HEK293 (cell line): ENCODE data around the gene KCTD1.

Experiments
- CTCF ChIA-PET: fragments of 350-600 bp; formaldehyde crosslinking; extraction: SDS; loops from one replicate; lab custom pipeline; 2021; ENCODE audit warnings: antibody characterized with exemption; lab: Yijun Ruan, JAX
- POLR2A ChIA-PET: fragments of 300-600 bp; formaldehyde crosslinking; extraction: SDS; loops from one replicate; lab custom pipeline; 2020; ENCODE audit warnings: antibody characterized with exemption, inconsistent platforms; lab: Yijun Ruan, JAX
- H3K27ac ChIP-seq: fragments of 200-500 bp; sonication (Bioruptor generic); 2 replicates; pipeline ENCODE4 v1.5.1; 2014; ENCODE audit warnings: low read depth, low read length, control low read depth, inconsistent platforms; ENCODE audit errors: extremely low read depth
- H3K36me3 ChIP-seq, 2 experiments: fragments of 200-500 bp in 1 of 2; sonication (Bioruptor generic) in 1 of 2; 1 replicate in 1 of 2; 2 replicates in 1 of 2; pipeline ENCODE4 v1.5.1; 2014 to 2017; ENCODE audit warnings: inconsistent platforms in 2 of 2, low read length in 2 of 2; ENCODE audit not compliant: control insufficient read depth in 2 of 2, insufficient read depth in 1 of 2
- H3K4me1 ChIP-seq: fragments of 200-500 bp; sonication (Bioruptor generic); 2 replicates; pipeline ENCODE4 v1.5.1; 2014; ENCODE audit warnings: mild to moderate bottlenecking, low read length, inconsistent platforms; ENCODE audit not compliant: control insufficient read depth, insufficient read depth
- H3K4me3 ChIP-seq: 2 replicates; pipeline ENCODE4 v1.5.1; 2011; ENCODE audit warnings: low read depth, mild to moderate bottlenecking, control low read depth, low read length, moderate library complexity
- H3K9me3 ChIP-seq: fragments of 200-500 bp; sonication (Bioruptor generic); 2 replicates; pipeline ENCODE4 v1.5.1; 2014; ENCODE audit warnings: low read depth, low read length, inconsistent platforms; ENCODE audit not compliant: control insufficient read depth, insufficient read depth
- AEBP2 ChIP-seq: fragments of 450-650 bp; formaldehyde crosslinking; IDR thresholded peaks from 2 replicates; pipeline ENCODE4 v1.5.1; 2016; ENCODE audit warnings: missing biosample characterization, missing genetic modification characterization, borderline replicate concordance
- ATF2 ChIP-seq: fragments of 450-650 bp; formaldehyde crosslinking; IDR thresholded peaks from 2 replicates; pipeline ENCODE4 v1.5.1; 2016; ENCODE audit warnings: missing biosample characterization, missing genetic modification characterization, low read depth
- ELK4 ChIP-seq: IDR thresholded peaks from 2 replicates; pipeline ENCODE4 v1.6.1; 2011; ENCODE audit warnings: mild to moderate bottlenecking, low read depth, low read length, borderline replicate concordance
- GLIS2 ChIP-seq: fragments of 450-650 bp; formaldehyde crosslinking; IDR thresholded peaks from 2 replicates; pipeline ENCODE4 v1.5.1; 2016; ENCODE audit warnings: missing biosample characterization, missing genetic modification characterization
- KLF8 ChIP-seq: fragments of 450-650 bp; formaldehyde crosslinking; IDR thresholded peaks from 2 replicates; pipeline ENCODE4 v1.5.1; 2016; ENCODE audit warnings: missing biosample characterization, missing genetic modification characterization
- MZF1 ChIP-seq: fragments of 450-650 bp; formaldehyde crosslinking; IDR thresholded peaks from 2 replicates; pipeline ENCODE4 v1.5.1; 2017; ENCODE audit warnings: missing biosample characterization, missing genetic modification characterization, borderline replicate concordance
- SETDB1 ChIP-seq: IDR thresholded peaks from one replicate; pipeline ENCODE4 v1.6.1; 2017; ENCODE audit warnings: mild to moderate bottlenecking, low read length, moderate library complexity, mixed read lengths; ENCODE audit not compliant: insufficient read length
- SP2 ChIP-seq: fragments of 450-650 bp; formaldehyde crosslinking; IDR thresholded peaks from 2 replicates; pipeline ENCODE4 v1.5.1; 2016; ENCODE audit warnings: missing biosample characterization, missing genetic modification characterization
- TCF7L2 ChIP-seq: IDR thresholded peaks from 2 replicates; pipeline ENCODE4 v1.6.1; 2011; ENCODE audit warnings: low read depth, mild to moderate bottlenecking, inconsistent platforms, low read length, moderate library complexity, borderline replicate concordance
- ZBTB10 ChIP-seq: fragments of 450-650 bp; formaldehyde crosslinking; IDR thresholded peaks from 2 replicates; pipeline ENCODE4 v1.5.1; 2016; ENCODE audit warnings: missing biosample characterization, missing genetic modification characterization
- ZBTB17 ChIP-seq: fragments of 450-650 bp; formaldehyde crosslinking; IDR thresholded peaks from 2 replicates; pipeline ENCODE4 v1.5.1; 2016; ENCODE audit warnings: missing biosample characterization, missing genetic modification characterization
- ZBTB49 ChIP-seq: fragments of 450-650 bp; formaldehyde crosslinking; IDR thresholded peaks from 2 replicates; pipeline ENCODE4 v1.5.1; 2016; ENCODE audit warnings: missing biosample characterization, missing genetic modification characterization, low read depth
- ZIC2 ChIP-seq: fragments of 450-650 bp; formaldehyde crosslinking; IDR thresholded peaks from 2 replicates; pipeline ENCODE4 v1.5.1; 2016; ENCODE audit warnings: missing biosample characterization, missing genetic modification characterization
- ZNF202 ChIP-seq: fragments of 450-650 bp; formaldehyde crosslinking; IDR thresholded peaks from 2 replicates; pipeline ENCODE4 v1.5.1; 2016; ENCODE audit warnings: missing biosample characterization, missing genetic modification characterization, borderline replicate concordance
- ZNF24 ChIP-seq: fragments of 450-650 bp; formaldehyde crosslinking; IDR thresholded peaks from 2 replicates; pipeline ENCODE4 v1.5.1; 2016; ENCODE audit warnings: missing biosample characterization, missing genetic modification characterization
- ZNF398 ChIP-seq: fragments of 450-650 bp; formaldehyde crosslinking; IDR thresholded peaks from 2 replicates; pipeline ENCODE4 v1.5.1; 2017; ENCODE audit warnings: missing biosample characterization, missing genetic modification characterization
- ZNF629 ChIP-seq: fragments of 450-650 bp; formaldehyde crosslinking; IDR thresholded peaks from 2 replicates; pipeline ENCODE4 v1.5.1; 2017; ENCODE audit warnings: missing biosample characterization, missing genetic modification characterization
- ZNF658 ChIP-seq: fragments of 450-650 bp; formaldehyde crosslinking; IDR thresholded peaks from 2 replicates; pipeline ENCODE4; 2016; ENCODE audit warnings: missing biosample characterization, missing genetic modification characterization
- ZSCAN18 ChIP-seq: fragments of 450-650 bp; formaldehyde crosslinking; IDR thresholded peaks from 2 replicates; pipeline ENCODE4 v1.5.1; 2016; ENCODE audit warnings: missing biosample characterization, missing genetic modification characterization
- ZSCAN23 ChIP-seq: fragments of 450-650 bp; formaldehyde crosslinking; IDR thresholded peaks from 2 replicates; pipeline ENCODE4 v1.5.1; 2016; ENCODE audit warnings: missing biosample characterization, missing genetic modification characterization

Gene KCTD1

GRCh38 chr18:26556573-26556972, 8.2 kb upstream of the KCTD1 start:
- Histone ChIP-seq H3K4me1 (no peaks in the 10 kb centered on the region), H3K4me3 (no peak overlapping the region), H3K36me3 (no peaks in the 10 kb centered on the region), H3K27ac (no peak overlapping the region), H3K9me3 (no peaks in the 10 kb centered on the region)
- TF ChIP-seq MZF1 (tag by site-specific recombination): no peak
- TF ChIP-seq ATF2: no peak
- no peak for TF ChIP-seq ZIC2
- TF ChIP-seq ZBTB10 (tag by site-specific recombination): no peak
- ChIA-PET POLR2A (no interaction called here), CTCF (interaction anchor here (1.0 to 1.3 kb wide), 3 partner anchors 89 to 740 kb away, joined by 3 to 4 read pairs (median 3); no protein-coding TSS in a partner anchor)

- Histone ChIP-seq H3K4me3 (no peak overlapping the region), H3K4me1 (no peaks in the 10 kb centered on the region), H3K36me3 (no peaks in the 10 kb centered on the region), H3K27ac (no peak overlapping the region), H3K9me3 (no peaks in the 10 kb centered on the region)
- TF ChIP-seq ELK4 (no peak), SP2 (tag by site-specific recombination) (no peak), MZF1 (tag by site-specific recombination) (no peak), ZNF658 (no peak), KLF8 (tag by site-specific recombination) (no peak), ZNF202 (tag by site-specific recombination) (no peak), ZNF398 (tag by site-specific recombination) (no peak), GLIS2 (tag by site-specific recombination) (no peak), ZBTB49 (no peak), ZSCAN18 (tag by site-specific recombination) (no peak), ZNF629 (no peak), ZBTB17 (no peak), AEBP2 (no peak), TCF7L2 (no peak), ZSCAN23 (no peak), ZNF24 (tag by site-specific recombination) (no peak), SETDB1 (no peak)
- ChIA-PET CTCF (interaction anchor here (1.0 kb wide), 1 partner anchor 151 kb away, joined by 4 read pairs; no protein-coding TSS in a partner anchor), POLR2A (no interaction called here)
Measured at GRCh38 chr18:26555804-26556553, 7.6 kb upstream of the KCTD1 start.
